ENCODE measurements around the gene PLCL1. TPM values are rescaled to one million over a fixed set of nuclear protein-coding genes. Genes with fewer than 3 reads are reported as not detected.
"Not testable (repeated sequence)": the region's sequence is repeated elsewhere in the genome, so short reads cannot be mapped to it uniquely, and the experiment has no call there.

Gene PLCL1
- polyA plus RNA-seq, 1 donor: 20.7 TPM

- no peak for DNase-seq
These were observed 5.6 kb downstream of the PLCL1 start for GRCh38 chr2:197810016-197810415.

GRCh38 chr2:197810491-197810890 is 6.1 kb downstream of the PLCL1 start:
- DNase-seq: no peak

GRCh38 chr2:197813093-197813787 is 8.8 kb downstream of the PLCL1 start:
- DNase-seq: no peak

GRCh38 chr2:197814526-197814925 is 10.1 kb downstream of the PLCL1 start:
- DNase-seq: no peak

GRCh38 chr2:197821550-197822289 is 17.3 kb downstream of the PLCL1 start:
- DNase-seq: no peak

GRCh38 chr2:197822333-197822732 is 17.9 kb downstream of the PLCL1 start:
- no peak for DNase-seq

GRCh38 chr2:197827618-197828017 is 23.2 kb downstream of the PLCL1 start:
- no peak for DNase-seq

- no peak for DNase-seq
These were observed 24.2 kb downstream of the PLCL1 start for GRCh38 chr2:197828464-197829135.

GRCh38 chr2:197834771-197835170 is 30.4 kb downstream of the PLCL1 start:
- not testable (repeated sequence) for DNase-seq

GRCh38 chr2:197835293-197835692 is 30.9 kb downstream of the PLCL1 start:
- no peak for DNase-seq

- no peak for DNase-seq
These were observed 33.6 kb downstream of the PLCL1 start for GRCh38 chr2:197838036-197838435.

GRCh38 chr2:197838579-197838978 is 34.2 kb downstream of the PLCL1 start:
- DNase-seq: no peak

- no peak for DNase-seq
These were observed 34.9 kb downstream of the PLCL1 start for GRCh38 chr2:197839327-197839726.

- DNase-seq: no peak
These were observed 35.5 kb downstream of the PLCL1 start for GRCh38 chr2:197839856-197840255.

GRCh38 chr2:197846128-197846527 is 41.7 kb downstream of the PLCL1 start:
- no peak for DNase-seq

GRCh38 chr2:197846777-197847176 is 42.4 kb downstream of the PLCL1 start:
- no peak for DNase-seq

- no peak for DNase-seq
These were observed 43.4 kb downstream of the PLCL1 start for GRCh38 chr2:197847651-197848401.

GRCh38 chr2:197848602-197849001 is 44.2 kb downstream of the PLCL1 start:
- no peak for DNase-seq

- DNase-seq: no peak
These were observed 46.6 kb downstream of the PLCL1 start for GRCh38 chr2:197850882-197851450.

- DNase-seq: no peak
These were observed 47.1 kb downstream of the PLCL1 start for GRCh38 chr2:197851451-197851850.

GRCh38 chr2:197852108-197852507 is 47.7 kb downstream of the PLCL1 start:
- DNase-seq: no peak

GRCh38 chr2:197853549-197853948 is 49.2 kb downstream of the PLCL1 start:
- no peak for DNase-seq

Measured in hindlimb muscle (tissue), 1 donor.